ENCODE data around the gene OGFOD3. TPM values are rescaled to one million over a fixed set of nuclear protein-coding genes. Genes with fewer than 3 reads are reported as not detected.
"Not testable (repeated sequence)": the region's sequence is repeated elsewhere in the genome, so short reads cannot be mapped to it uniquely, and the experiment has no call there.

OGFOD3 gene
- 29.2 and 31.0 TPM in 2 replicates for total RNA-seq (2014; rRNA removed; shearing (Covaris generic))

GRCh38 chr17:82418001-82418986, at the start of gene OGFOD3, which contains the start of gene HEXD:
Gene OGFOD3 (minus strand): TSS chr17:82418586. CDS start chr17:82418485, 101 bp downstream.
Gene HEXD (plus strand): TSS chr17:82418347. CDS start chr17:82419800, 1,453 bp downstream.
- DNase-seq (ENCODE audit: low read depth): peak; percentile 77

GRCh38 chr17:82465023-82465603, 46.7 kb upstream of the OGFOD3 start:
- no peak for DNase-seq (ENCODE audit: low read depth)

GRCh38 chr17:82464567-82464929, 46.2 kb upstream of the OGFOD3 start:
- no peak for DNase-seq (ENCODE audit: low read depth)

GRCh38 chr17:82463925-82464566, 45.7 kb upstream of the OGFOD3 start:
- DNase-seq (ENCODE audit: low read depth): no peak

- DNase-seq (ENCODE audit: low read depth): no peak
Observed at GRCh38 chr17:82463391-82463790, 45.0 kb upstream of the OGFOD3 start.

GRCh38 chr17:82461827-82462524, 43.6 kb upstream of the OGFOD3 start:
- DNase-seq (ENCODE audit: low read depth): no peak

- DNase-seq (ENCODE audit: low read depth): not testable (repeated sequence)
Observed at GRCh38 chr17:82459936-82460335, 41.5 kb upstream of the OGFOD3 start.

GRCh38 chr17:82458885-82459424, 40.6 kb upstream of the OGFOD3 start:
- peak; percentile 41 for DNase-seq (ENCODE audit: low read depth)

GRCh38 chr17:82458179-82458884, 39.9 kb upstream of the OGFOD3 start, which contains the start of gene NARF:
Gene NARF (plus strand): TSS chr17:82458741. CDS start chr17:82458804, 63 bp downstream.
- DNase-seq (ENCODE audit: low read depth): peak; percentile 97

GRCh38 chr17:82457929-82458178, 39.5 kb upstream of the OGFOD3 start:
- no peak for DNase-seq (ENCODE audit: low read depth)

GRCh38 chr17:82457073-82457928, 38.9 kb upstream of the OGFOD3 start:
- DNase-seq (ENCODE audit: low read depth): peak; percentile 26

GRCh38 chr17:82453706-82454105, 35.3 kb upstream of the OGFOD3 start:
- not testable (repeated sequence) for DNase-seq (ENCODE audit: low read depth)

GRCh38 chr17:82453151-82453550, 34.8 kb upstream of the OGFOD3 start:
- not testable (repeated sequence) for DNase-seq (ENCODE audit: low read depth)

- DNase-seq (ENCODE audit: low read depth): no peak
Observed at GRCh38 chr17:82452162-82452561, 33.8 kb upstream of the OGFOD3 start.

- DNase-seq (ENCODE audit: low read depth): peak; percentile 88
Observed at GRCh38 chr17:82450357-82451106, 32.1 kb upstream of the OGFOD3 start, which contains the start of gene CYBC1. Gene CYBC1 (minus strand): TSS chr17:82450752. CDS start chr17:82449254, 1,498 bp downstream.

- no peak for DNase-seq (ENCODE audit: low read depth)
Observed at GRCh38 chr17:82449883-82450356, 31.5 kb upstream of the OGFOD3 start.

- DNase-seq (ENCODE audit: low read depth): no peak
Observed at GRCh38 chr17:82449131-82449882, 30.9 kb upstream of the OGFOD3 start.

- no peak for DNase-seq (ENCODE audit: low read depth)
Observed at GRCh38 chr17:82447876-82448275, 29.5 kb upstream of the OGFOD3 start.

Data from RPMI7951 (cell line).